Right ventricle myocardium inferior (tissue), 1 donor: ENCODE results near the gene PLD5. TPM values are rescaled to one million over a fixed set of nuclear protein-coding genes. Genes with fewer than 3 reads are reported as not detected.
"Not testable (repeated sequence)": the region's sequence is repeated elsewhere in the genome, so short reads cannot be mapped to it uniquely, and the experiment has no call there.

ENCODE experiments used
- ATAC-seq: fragments of 200-7000 bp; cut with Tn5 transposase; one replicate; pipeline ENCODE4 v1.9.1; 2020; ENCODE audit warnings: mild to moderate bottlenecking, moderate library complexity
- DNase-seq: peaks from one replicate; pipeline ENCODE4 v3.0.0; 2021; ENCODE audit errors: missing footprints
- intact Hi-C: fragments of 100-400 bp; cut with DNase I; formaldehyde crosslinking; loops from one replicate; pipeline ENCODE4 v1.11.0; 2022
- total RNA-seq: library from RNA; stranded (reverse); fragmentation: NEBNext Ultra II Directional; extraction: Animal tissue kit (Norgen Biotek cat#: 25700); gene quantifications from one replicate; pipeline ENCODE4 v1.2.1, GENCODE V29; 2021
- donor health status: DM: no; HTN: yes; CAD: no; lungs with severe emphysema.

The PLD5 gene
- total RNA-seq, 1 donor from 2014 or later: not detected

- intact Hi-C loops: no loop called here
- no peak for ATAC-seq
- no peak for DNase-seq
These were observed 2.1 kb downstream of the PLD5 start for GRCh38 chr1:242522304-242522945.

GRCh38 chr1:242515555-242515954 is 8.9 kb downstream of the PLD5 start:
- intact Hi-C loops: no loop called here

GRCh38 chr1:242506724-242507123 is 17.8 kb downstream of the PLD5 start:
- ATAC-seq (no peak), DNase-seq (no peak)
- intact Hi-C loops: no loop called here

More at GRCh38 chr1:242515555-242515954, 8.9 kb downstream of the PLD5 start:
- DNase-seq: no peak
- ATAC-seq: no peak

GRCh38 chr1:242489545-242489944 is 35.0 kb downstream of the PLD5 start:
- no peak for DNase-seq
- no peak for ATAC-seq
- intact Hi-C loops: no loop called here

GRCh38 chr1:242477944-242478343 is 46.6 kb downstream of the PLD5 start:
- intact Hi-C loops: no loop called here
- ATAC-seq (no peak), DNase-seq (no peak)

- ATAC-seq: no peak
- DNase-seq: no peak
- intact Hi-C loops: no loop called here
These were observed 53.7 kb downstream of the PLD5 start for GRCh38 chr1:242470774-242471173.

GRCh38 chr1:242468784-242469183 is 55.7 kb downstream of the PLD5 start:
- ATAC-seq: no peak
- intact Hi-C loops: loop anchor here (10.0 kb wide), 2 partner anchors 326 to 856 kb away; no protein-coding TSS in a partner anchor
- DNase-seq: no peak

GRCh38 chr1:242467556-242468145 is 56.8 kb downstream of the PLD5 start:
- intact Hi-C loops: loop anchor here (10.0 kb wide), 2 partner anchors 327 to 857 kb away; no protein-coding TSS in a partner anchor
- DNase-seq (no peak), ATAC-seq (peak; percentile 72)

GRCh38 chr1:242462867-242463266 is 61.6 kb downstream of the PLD5 start:
- DNase-seq (no peak), ATAC-seq (no peak)
- intact Hi-C loops: loop anchor here (10.0 kb wide), 2 partner anchors 332 to 862 kb away; no protein-coding TSS in a partner anchor

GRCh38 chr1:242459740-242460139 is 64.8 kb downstream of the PLD5 start:
- not testable (repeated sequence) for ATAC-seq, DNase-seq
- intact Hi-C loops: loop anchor here (10.0 kb wide), 2 partner anchors 335 to 865 kb away; no protein-coding TSS in a partner anchor

- no peak for ATAC-seq
- DNase-seq: no peak
- intact Hi-C loops: no loop called here
These were observed 67.7 kb downstream of the PLD5 start for GRCh38 chr1:242456726-242457269.

- no peak for DNase-seq
- ATAC-seq: no peak
- intact Hi-C loops: no loop called here
These were observed 69.5 kb downstream of the PLD5 start for GRCh38 chr1:242455052-242455361.

- intact Hi-C loops: no loop called here
- DNase-seq (no peak), ATAC-seq (no peak)
These were observed 70.0 kb downstream of the PLD5 start for GRCh38 chr1:242454262-242455051.

- ATAC-seq: no peak
- intact Hi-C loops: no loop called here
These were observed 71.9 kb downstream of the PLD5 start for GRCh38 chr1:242452573-242452972.

GRCh38 chr1:242449661-242450060 is 74.8 kb downstream of the PLD5 start:
- DNase-seq (no peak), ATAC-seq (no peak)
- intact Hi-C loops: no loop called here

More at GRCh38 chr1:242452573-242452972, 71.9 kb downstream of the PLD5 start:
- DNase-seq: no peak

GRCh38 chr1:242448910-242449645 is 75.4 kb downstream of the PLD5 start:
- intact Hi-C loops: no loop called here
- ATAC-seq (no peak), DNase-seq (no peak)

GRCh38 chr1:242447689-242448088 is 76.8 kb downstream of the PLD5 start:
- ATAC-seq (no peak), DNase-seq (no peak)
- intact Hi-C loops: no loop called here

GRCh38 chr1:242440757-242441156 is 83.7 kb downstream of the PLD5 start:
- ATAC-seq (no peak), DNase-seq (no peak)
- intact Hi-C loops: no loop called here

- no peak for DNase-seq
- intact Hi-C loops: no loop called here
- ATAC-seq: no peak
These were observed 89.3 kb downstream of the PLD5 start for GRCh38 chr1:242435200-242435599.
